ENCODE measurements around the gene CUL3.

DNA sequence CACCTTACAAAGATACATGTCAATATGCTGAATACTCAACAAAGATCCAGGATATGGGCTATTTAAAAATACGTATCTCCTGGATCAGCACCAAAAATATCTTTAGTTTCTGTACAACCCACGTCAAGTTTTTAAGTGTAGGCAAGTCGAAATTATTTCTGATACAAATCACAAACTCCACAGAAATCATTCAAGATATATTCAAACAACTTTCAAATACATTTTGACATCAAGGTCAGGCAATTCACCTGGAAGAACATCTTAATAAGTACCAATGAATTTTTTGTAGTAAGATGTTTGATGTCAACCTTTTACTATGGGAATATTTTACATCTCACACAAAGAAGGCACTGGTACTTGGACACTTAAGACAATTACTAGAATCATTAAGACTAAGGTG, 86.2 kb downstream of the CUL3 start:
- TF ChIP-seq, protein P1, sequence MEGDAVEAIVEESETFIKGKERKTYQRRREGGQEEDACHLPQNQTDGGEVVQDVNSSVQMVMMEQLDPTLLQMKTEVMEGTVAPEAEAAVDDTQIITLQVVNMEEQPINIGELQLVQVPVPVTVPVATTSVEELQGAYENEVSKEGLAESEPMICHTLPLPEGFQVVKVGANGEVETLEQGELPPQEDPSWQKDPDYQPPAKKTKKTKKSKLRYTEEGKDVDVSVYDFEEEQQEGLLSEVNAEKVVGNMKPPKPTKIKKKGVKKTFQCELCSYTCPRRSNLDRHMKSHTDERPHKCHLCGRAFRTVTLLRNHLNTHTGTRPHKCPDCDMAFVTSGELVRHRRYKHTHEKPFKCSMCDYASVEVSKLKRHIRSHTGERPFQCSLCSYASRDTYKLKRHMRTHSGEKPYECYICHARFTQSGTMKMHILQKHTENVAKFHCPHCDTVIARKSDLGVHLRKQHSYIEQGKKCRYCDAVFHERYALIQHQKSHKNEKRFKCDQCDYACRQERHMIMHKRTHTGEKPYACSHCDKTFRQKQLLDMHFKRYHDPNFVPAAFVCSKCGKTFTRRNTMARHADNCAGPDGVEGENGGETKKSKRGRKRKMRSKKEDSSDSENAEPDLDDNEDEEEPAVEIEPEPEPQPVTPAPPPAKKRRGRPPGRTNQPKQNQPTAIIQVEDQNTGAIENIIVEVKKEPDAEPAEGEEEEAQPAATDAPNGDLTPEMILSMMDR (IDR thresholded peaks at IDR 0.05 in 2 of 3, conservative IDR thresholded peaks at IDR 0.05 in 1 of 3; ENCODE audit: borderline replicate concordance in 1 of 3, insufficient read depth in 1 of 3, low read depth in 2 of 3, low read length in 2 of 3): no peak
- TF ChIP-seq CEBPB (IDR thresholded peaks at IDR 0.05; ENCODE audit: low read depth): no peak
